Endodermal cell (in vitro differentiated cells): ENCODE results near the gene PSMD13. TPM values are rescaled to one million over a fixed set of nuclear protein-coding genes. Genes with fewer than 3 reads are reported as not detected.

Experiments used
- DNase-seq: peaks from one replicate; pipeline ENCODE4 v3.0.0-alpha.2; 2017
- H3K27ac ChIP-seq: 2 replicates; pipeline ENCODE4 v1.5.1; 2013; ENCODE audit warnings: mild to moderate bottlenecking, low read depth, low read length, moderate library complexity
- H3K27me3 ChIP-seq: 2 replicates; pipeline ENCODE4 v1.6.1; 2013; ENCODE audit warnings: mild to moderate bottlenecking, low read length, moderate library complexity; ENCODE audit not compliant: insufficient read depth, control insufficient read depth, poor library complexity, severe bottlenecking
- H3K36me3 ChIP-seq: 2 replicates; pipeline ENCODE4 v1.7.0; 2013; ENCODE audit warnings: mild to moderate bottlenecking, low read length, moderate library complexity; ENCODE audit not compliant: control insufficient read depth, insufficient read depth
- H3K4me1 ChIP-seq: one replicate; pipeline ENCODE4 v1.7.0; 2013; ENCODE audit warnings: low read length; ENCODE audit not compliant: control insufficient read depth, insufficient read depth
- H3K4me3 ChIP-seq: 2 replicates; pipeline ENCODE4 v1.5.1; 2013; ENCODE audit warnings: mild to moderate bottlenecking, low read length, moderate library complexity
- H3K9ac ChIP-seq: 2 replicates; pipeline ENCODE4 v1.6.1; 2013; ENCODE audit warnings: mild to moderate bottlenecking, low read length, moderate library complexity; ENCODE audit not compliant: poor library complexity, severe bottlenecking; ENCODE audit errors: extremely low read depth
- H3K9me3 ChIP-seq: 2 replicates; pipeline ENCODE4 v1.6.1; 2013; ENCODE audit warnings: mild to moderate bottlenecking, low read length, moderate library complexity; ENCODE audit not compliant: control insufficient read depth
- H3K27ac Mint-ChIP-seq: 2 replicates; pipeline ENCODE4 v1.8.0; 2020; ENCODE audit warnings: mixed read lengths
- H3K27me3 Mint-ChIP-seq: 2 replicates; pipeline ENCODE4 v1.8.0; 2021; ENCODE audit warnings: mild to moderate bottlenecking, mixed read lengths; ENCODE audit not compliant: insufficient read depth
- H3K36me3 Mint-ChIP-seq: 2 replicates; pipeline ENCODE4 v1.8.0; 2020; ENCODE audit warnings: low read depth, mixed read lengths
- H3K4me1 Mint-ChIP-seq: 2 replicates; pipeline ENCODE4 v1.8.0; 2020; ENCODE audit warnings: mixed read lengths
- H3K4me3 Mint-ChIP-seq: 2 replicates; pipeline ENCODE4 v1.8.0; 2020; ENCODE audit warnings: mild to moderate bottlenecking, moderate library complexity, mixed read lengths
- H3K9me3 Mint-ChIP-seq: 2 replicates; pipeline ENCODE4 v1.8.0; 2020; ENCODE audit warnings: mild to moderate bottlenecking, mixed read lengths
- WGBS, 2 experiments: methylation state at CpG; one replicate each; pipeline versions ENCODE4 v1.1.5 to v1.1.7; 2013; ENCODE audit warnings: missing lambda C conversion rate in 2 of 2, mixed read lengths in 1 of 2; ENCODE audit not compliant: insufficient coverage in 1 of 2, insufficient read length in 1 of 2; 5-methylcytosine and 5-hydroxymethylcytosine counted together
- total RNA-seq, 2 donors: library from RNA; stranded (reverse); fragmentation: NEBNext Ultra II Directional in 1 of 2; extraction: Animal tissue kit (Norgen Biotek cat#: 25700) in 1 of 2; gene quantifications; 2 replicates in 1 of 2; 3 replicates in 1 of 2; pipeline ENCODE4 v1.2.1, GENCODE V29; 2021
- TF ChIP-seq, protein P1 (sequence below): fragments of 200-600 bp; sonication (generic); conservative IDR thresholded peaks from 2 replicates; pipeline ENCODE4 v1.5.0; 2021; ENCODE audit warnings: antibody characterized with exemption, mild to moderate bottlenecking

Gene PSMD13
- total RNA-seq, 2 donors from 2014 or later, result 120 to 134 TPM

- peak; percentile 42 for DNase-seq
- TF ChIP-seq, protein P1, sequence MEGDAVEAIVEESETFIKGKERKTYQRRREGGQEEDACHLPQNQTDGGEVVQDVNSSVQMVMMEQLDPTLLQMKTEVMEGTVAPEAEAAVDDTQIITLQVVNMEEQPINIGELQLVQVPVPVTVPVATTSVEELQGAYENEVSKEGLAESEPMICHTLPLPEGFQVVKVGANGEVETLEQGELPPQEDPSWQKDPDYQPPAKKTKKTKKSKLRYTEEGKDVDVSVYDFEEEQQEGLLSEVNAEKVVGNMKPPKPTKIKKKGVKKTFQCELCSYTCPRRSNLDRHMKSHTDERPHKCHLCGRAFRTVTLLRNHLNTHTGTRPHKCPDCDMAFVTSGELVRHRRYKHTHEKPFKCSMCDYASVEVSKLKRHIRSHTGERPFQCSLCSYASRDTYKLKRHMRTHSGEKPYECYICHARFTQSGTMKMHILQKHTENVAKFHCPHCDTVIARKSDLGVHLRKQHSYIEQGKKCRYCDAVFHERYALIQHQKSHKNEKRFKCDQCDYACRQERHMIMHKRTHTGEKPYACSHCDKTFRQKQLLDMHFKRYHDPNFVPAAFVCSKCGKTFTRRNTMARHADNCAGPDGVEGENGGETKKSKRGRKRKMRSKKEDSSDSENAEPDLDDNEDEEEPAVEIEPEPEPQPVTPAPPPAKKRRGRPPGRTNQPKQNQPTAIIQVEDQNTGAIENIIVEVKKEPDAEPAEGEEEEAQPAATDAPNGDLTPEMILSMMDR, result no peak
- Histone ChIP-seq H3K36me3 (no peaks in the 10 kb centered on the region), H3K9me3 (no peaks in the 10 kb centered on the region), H3K9ac (no peak overlapping the region), H3K4me1 (no peaks in the 10 kb centered on the region), H3K4me3 (no peak overlapping the region), H3K27ac (no peak overlapping the region), H3K27me3 (peaks cover 46% of the 10 kb centered on the region)
- H3K27me3 Mint-ChIP-seq, result peaks cover 52% of the 10 kb centered on the region
- no peaks in the 10 kb centered on the region for H3K9me3 Mint-ChIP-seq
- H3K4me3 Mint-ChIP-seq, result no peak overlapping the region
- WGBS, 2 experiments, result 11 to 32% methylated on average over 36 to 85 of the region's 85 CpGs
- no peaks in the 10 kb centered on the region for H3K4me1 Mint-ChIP-seq
- no peak overlapping the region for H3K27ac Mint-ChIP-seq
- no peaks in the 10 kb centered on the region for H3K36me3 Mint-ChIP-seq
These were observed 43.4 kb downstream of the PSMD13 start for GRCh38 chr11:279966-280705.

- Mint-ChIP-seq H3K27me3 (peaks cover 53% of the 10 kb centered on the region), H3K9me3 (no peaks in the 10 kb centered on the region), H3K36me3 (no peaks in the 10 kb centered on the region), H3K4me1 (no peaks in the 10 kb centered on the region), H3K27ac (no peak overlapping the region), H3K4me3 (no peak overlapping the region)
- H3K9ac ChIP-seq, result no peak overlapping the region
- no peak overlapping the region for H3K4me3 ChIP-seq
- H3K36me3 ChIP-seq, result no peaks in the 10 kb centered on the region
- H3K27ac ChIP-seq, result no peak overlapping the region
- WGBS, 2 experiments, result 72 to 84% methylated on average over 46 to 79 of the region's 79 CpGs
- H3K9me3 ChIP-seq, result no peaks in the 10 kb centered on the region
- DNase-seq, result peak; percentile 46
- H3K27me3 ChIP-seq, result peaks cover 46% of the 10 kb centered on the region
- TF ChIP-seq, protein P1, result no peak
- H3K4me1 ChIP-seq, result no peaks in the 10 kb centered on the region
These were observed 44.1 kb downstream of the PSMD13 start for GRCh38 chr11:280706-281485.

GRCh38 chr11:281486-282161 lies 44.8 kb downstream of the PSMD13 start:
- TF ChIP-seq, protein P1, result no peak
- Mint-ChIP-seq H3K27ac (no peak overlapping the region), H3K36me3 (no peaks in the 10 kb centered on the region), H3K4me3 (no peak overlapping the region), H3K4me1 (no peaks in the 10 kb centered on the region), H3K9me3 (no peaks in the 10 kb centered on the region), H3K27me3 (peaks cover 57% of the 10 kb centered on the region)
- H3K9ac ChIP-seq, result no peak overlapping the region
- DNase-seq, result no peak
- peaks cover 46% of the 10 kb centered on the region for H3K27me3 ChIP-seq
- H3K36me3 ChIP-seq, result no peaks in the 10 kb centered on the region
- H3K9me3 ChIP-seq, result no peaks in the 10 kb centered on the region
- H3K4me3 ChIP-seq, result no peak overlapping the region
- no peak overlapping the region for H3K27ac ChIP-seq
- WGBS, 2 experiments, result 90 to 94% methylated on average over 26 of the region's 26 CpGs
- H3K4me1 ChIP-seq, result no peaks in the 10 kb centered on the region
